HUES6 (cell line): ENCODE measurements around the gene ATXN7L2.
"Not testable (repeated sequence)": the region's sequence is repeated elsewhere in the genome, so short reads cannot be mapped to it uniquely, and the experiment has no call there.

ENCODE experiments used
- H3K27ac ChIP-seq: 2 replicates; pipeline ENCODE4 v1.7.0; 2013; ENCODE audit warnings: low read depth, mild to moderate bottlenecking, low read length, inconsistent platforms
- H3K27me3 ChIP-seq: 2 replicates; pipeline ENCODE4 v1.6.1; 2013; ENCODE audit warnings: low read length; ENCODE audit not compliant: control insufficient read depth, insufficient read depth
- H3K36me3 ChIP-seq: 2 replicates; pipeline ENCODE4 v1.6.1; 2013; ENCODE audit warnings: low read length; ENCODE audit not compliant: control insufficient read depth, insufficient read depth
- H3K4me1 ChIP-seq: 2 replicates; pipeline ENCODE4 v1.6.1; 2013; ENCODE audit warnings: low read length; ENCODE audit not compliant: control insufficient read depth, insufficient read depth
- H3K4me3 ChIP-seq: 2 replicates; pipeline ENCODE4 v1.5.1; 2013; ENCODE audit warnings: low read depth, low read length
- H3K9ac ChIP-seq: one replicate; pipeline ENCODE4 v1.6.1; 2013; ENCODE audit warnings: mild to moderate bottlenecking, low read length
- H3K9me3 ChIP-seq: 2 replicates; pipeline ENCODE4 v1.6.1; 2013; ENCODE audit warnings: low read depth, low read length; ENCODE audit not compliant: control insufficient read depth, insufficient read depth

The ATXN7L2 gene

GRCh38 chr1:109466125-109466451, 17.6 kb upstream of the ATXN7L2 start:
- Histone ChIP-seq H3K9ac (no peak overlapping the region), H3K4me1 (peaks cover 20% of the 10 kb centered on the region), H3K4me3 (peak overlapping the region; percentile 80), H3K36me3 (no peaks in the 10 kb centered on the region), H3K27ac (no peak overlapping the region), H3K9me3 (no peaks in the 10 kb centered on the region), H3K27me3 (peaks cover 79% of the 10 kb centered on the region)

GRCh38 chr1:109466452-109467300, 17.0 kb upstream of the ATXN7L2 start, which contains the start of gene SYPL2:
Gene SYPL2 (plus strand): TSS chr1:109466546. CDS start chr1:109466844, 298 bp downstream.
- H3K4me3 ChIP-seq: peak within 1 kb of the TSS; percentile 80
- H3K27me3 ChIP-seq: peaks cover 80% of the 10 kb centered on the region
- peaks cover 20% of the 10 kb centered on the region for H3K4me1 ChIP-seq
- H3K9me3 ChIP-seq: no peaks in the 10 kb centered on the region
- H3K9ac ChIP-seq: peak within 1 kb of the TSS; percentile 38
- no peak within 1 kb of the TSS for H3K27ac ChIP-seq
- no peaks in the 10 kb centered on the region for H3K36me3 ChIP-seq

- H3K4me3 ChIP-seq: peak overlapping the region; percentile 80
- H3K9ac ChIP-seq: no peak overlapping the region
- H3K27me3 ChIP-seq: peaks cover 79% of the 10 kb centered on the region
- H3K9me3 ChIP-seq: no peaks in the 10 kb centered on the region
- no peaks in the 10 kb centered on the region for H3K36me3 ChIP-seq
- H3K27ac ChIP-seq: no peak overlapping the region
- H3K4me1 ChIP-seq: peaks cover 20% of the 10 kb centered on the region
Measured at GRCh38 chr1:109467301-109467777, 16.4 kb upstream of the ATXN7L2 start.

GRCh38 chr1:109468061-109468460, 15.6 kb upstream of the ATXN7L2 start:
- no peak overlapping the region for H3K4me3 ChIP-seq
- H3K9me3 ChIP-seq: no peaks in the 10 kb centered on the region
- peaks cover 20% of the 10 kb centered on the region for H3K4me1 ChIP-seq
- H3K27me3 ChIP-seq: peaks cover 72% of the 10 kb centered on the region
- no peak overlapping the region for H3K27ac ChIP-seq
- H3K9ac ChIP-seq: no peak overlapping the region
- H3K36me3 ChIP-seq: no peaks in the 10 kb centered on the region

- Histone ChIP-seq H3K4me1 (peaks cover 20% of the 10 kb centered on the region), H3K27me3 (peaks cover 65% of the 10 kb centered on the region), H3K9me3 (no peaks in the 10 kb centered on the region), H3K36me3 (no peaks in the 10 kb centered on the region), H3K9ac (no peak overlapping the region), H3K27ac (no peak overlapping the region), H3K4me3 (no peak overlapping the region)
Measured at GRCh38 chr1:109468903-109469302, 14.8 kb upstream of the ATXN7L2 start.

GRCh38 chr1:109470245-109470644, 13.5 kb upstream of the ATXN7L2 start:
- Histone ChIP-seq H3K36me3 (no peaks in the 10 kb centered on the region), H3K9me3 (no peaks in the 10 kb centered on the region), H3K9ac (no peak overlapping the region), H3K27me3 (peaks cover 59% of the 10 kb centered on the region), H3K4me1 (peaks cover 20% of the 10 kb centered on the region), H3K4me3 (no peak overlapping the region), H3K27ac (no peak overlapping the region)

GRCh38 chr1:109472779-109473178, 10.9 kb upstream of the ATXN7L2 start:
- Histone ChIP-seq H3K9ac (no peak overlapping the region), H3K4me1 (peaks cover 14% of the 10 kb centered on the region), H3K9me3 (no peaks in the 10 kb centered on the region), H3K36me3 (no peaks in the 10 kb centered on the region), H3K4me3 (no peak overlapping the region), H3K27me3 (peaks cover 35% of the 10 kb centered on the region), H3K27ac (no peak overlapping the region)

GRCh38 chr1:109473284-109474057, 10.2 kb upstream of the ATXN7L2 start:
- H3K9ac ChIP-seq, H3K9me3 ChIP-seq, H3K36me3 ChIP-seq, H3K4me1 ChIP-seq, H3K27ac ChIP-seq, H3K4me3 ChIP-seq: not testable (repeated sequence)
- H3K27me3 ChIP-seq: peaks cover 30% of the 10 kb centered on the region

- H3K27me3 ChIP-seq: peaks cover 24% of the 10 kb centered on the region
Measured at GRCh38 chr1:109474697-109475096, 9.0 kb upstream of the ATXN7L2 start.

GRCh38 chr1:109475261-109475660, 8.4 kb upstream of the ATXN7L2 start:
- Histone ChIP-seq H3K27me3 (peaks cover 24% of the 10 kb centered on the region), H3K9ac (no peak overlapping the region), H3K27ac (no peak overlapping the region), H3K9me3 (no peaks in the 10 kb centered on the region), H3K36me3 (no peaks in the 10 kb centered on the region), H3K4me3 (no peak overlapping the region), H3K4me1 (no peaks in the 10 kb centered on the region)

More at GRCh38 chr1:109474697-109475096, 9.0 kb upstream of the ATXN7L2 start:
- Histone ChIP-seq H3K4me1 (no peaks in the 10 kb centered on the region), H3K4me3 (no peak overlapping the region), H3K9me3 (no peaks in the 10 kb centered on the region), H3K36me3 (no peaks in the 10 kb centered on the region), H3K9ac (no peak overlapping the region), H3K27ac (no peak overlapping the region)

GRCh38 chr1:109476825-109477224, 6.9 kb upstream of the ATXN7L2 start:
- no peak overlapping the region for H3K4me3 ChIP-seq
- peaks cover 20% of the 10 kb centered on the region; the same call in 1 of the 2 replicates for H3K27me3 ChIP-seq
- H3K4me1 ChIP-seq: no peaks in the 10 kb centered on the region
- H3K36me3 ChIP-seq: no peaks in the 10 kb centered on the region
- no peak overlapping the region for H3K27ac ChIP-seq
- H3K9me3 ChIP-seq: no peaks in the 10 kb centered on the region
- no peak overlapping the region for H3K9ac ChIP-seq
